H1 (cell line): Measurements from ENCODE around the gene TNFSF12. TPM values are rescaled to one million over a fixed set of nuclear protein-coding genes. Genes with fewer than 3 reads are reported as not detected.

Experiments used
- CBX5 ChIP-seq: fragments of 300-800, 300-1000 bp; sonication (generic); IDR thresholded peaks from 2 replicates; pipeline ENCODE4 v1.7.1; 2016; ENCODE audit warnings: antibody characterized with exemption, low read length, low read depth
- JUN ChIP-seq: IDR thresholded peaks from 2 replicates; pipeline ENCODE4 v1.6.1; 2011; ENCODE audit warnings: low read depth, mild to moderate bottlenecking, improper control_type of control experiment, low read length
- KDM5A ChIP-seq: fragments of 200-600 bp; IDR thresholded peaks from 2 replicates; pipeline ENCODE4 v1.7.1; 2012; ENCODE audit warnings: mild to moderate bottlenecking, low read length, inconsistent platforms, mixed read lengths
- RFX5 ChIP-seq: IDR thresholded peaks from 2 replicates; pipeline ENCODE4 v1.6.1; 2011; ENCODE audit warnings: low read depth, low read length, improper control_type of control experiment, borderline replicate concordance
- RXRA ChIP-seq: IDR thresholded peaks from 2 replicates; pipeline ENCODE4 v1.6.1; 2011; ENCODE audit warnings: low read depth, mild to moderate bottlenecking, low read length, moderate library complexity; ENCODE audit not compliant: insufficient read depth
- TAF7 ChIP-seq: optimal IDR thresholded peaks from 2 replicates; pipeline ENCODE3; 2011; ENCODE audit warnings: low read depth, mild to moderate bottlenecking, inconsistent platforms, low read length, moderate library complexity, borderline replicate concordance
- polyA plus RNA-seq, 7 experiments: library from polyadenylated mRNA; depleted of rRNA in 3 of 7; stranded (reverse) in 5 of 7; unstranded in 2 of 7; fragments of >200 nt in 5 of 7; fragments of 200-250 nt in 2 of 7; gene quantifications; 1 replicate in 5 of 7; 2 replicates in 1 of 7; 4 replicates in 1 of 7; pipeline versions ENCODE4 v1.2.1 to v1.2.3, GENCODE V29; 2011 to 2013; ENCODE audit warnings: missing spikeins in 2 of 7, mixed read lengths in 2 of 7
- total RNA-seq: library from RNA; stranded (reverse); fragmentation: NEBNext Ultra II Directional; extraction: Animal tissue kit (Norgen Biotek cat#: 25700); gene quantifications from 2 replicates; pipeline ENCODE4 v1.2.1, GENCODE V29; 2021
- TF ChIP-seq, protein P1 (sequence below): fragments of 300-600 bp; sonication (generic); IDR thresholded peaks from 2 replicates; pipeline ENCODE4 v1.7.1; 2012; ENCODE audit warnings: low read length, moderate library complexity, mild to moderate bottlenecking, inconsistent platforms; ENCODE audit not compliant: insufficient replicate concordance
- TF ChIP-seq, protein P2 (sequence below): IDR thresholded peaks from 2 replicates; pipeline ENCODE4 v1.6.1; 2011; ENCODE audit warnings: low read depth, mild to moderate bottlenecking, low read length; ENCODE audit not compliant: insufficient read depth
- TF ChIP-seq, protein P3 (sequence below): IDR thresholded peaks from 2 replicates; pipeline ENCODE4 v1.6.1; 2012; ENCODE audit warnings: inconsistent platforms

Gene TNFSF12
- total and polyA plus RNA-seq, 2 of the 8 experiments (the other 6 are each of a cell fraction or from before 2014, with no cell fraction given) = 7.2 to 9.6 TPM

DNA sequence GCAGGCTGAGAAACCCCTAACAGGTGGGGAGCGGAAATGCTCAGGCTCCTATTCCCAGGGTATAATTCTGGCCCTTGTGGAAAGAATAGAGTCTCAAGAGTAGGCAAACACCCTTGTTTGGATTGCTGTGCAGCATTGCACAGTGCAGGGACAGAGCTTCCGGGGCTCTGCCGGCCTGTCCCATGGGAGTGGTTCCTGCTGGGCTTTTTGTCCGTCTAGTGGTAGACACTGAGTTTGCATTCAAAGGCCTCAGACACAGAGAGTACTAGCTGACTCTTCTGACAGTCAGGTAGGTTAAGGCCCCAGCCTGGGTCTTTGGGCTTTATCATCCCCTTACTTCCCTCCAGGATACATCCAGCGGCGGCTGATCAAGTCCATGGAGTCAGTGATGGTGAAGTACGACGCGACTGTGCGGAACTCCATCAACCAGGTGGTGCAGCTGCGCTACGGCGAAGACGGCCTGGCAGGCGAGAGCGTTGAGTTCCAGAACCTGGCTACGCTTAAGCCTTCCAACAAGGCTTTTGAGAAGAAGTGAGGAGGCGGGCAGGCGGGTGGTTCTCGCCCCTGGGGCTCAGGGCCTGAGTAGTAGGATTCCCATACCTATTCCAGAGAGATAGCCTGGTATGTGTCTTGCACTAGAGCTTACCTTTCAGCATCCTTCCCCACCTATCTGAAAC lies 46.5 kb upstream of the TNFSF12 start (continued):
- TF ChIP-seq, protein P1, sequence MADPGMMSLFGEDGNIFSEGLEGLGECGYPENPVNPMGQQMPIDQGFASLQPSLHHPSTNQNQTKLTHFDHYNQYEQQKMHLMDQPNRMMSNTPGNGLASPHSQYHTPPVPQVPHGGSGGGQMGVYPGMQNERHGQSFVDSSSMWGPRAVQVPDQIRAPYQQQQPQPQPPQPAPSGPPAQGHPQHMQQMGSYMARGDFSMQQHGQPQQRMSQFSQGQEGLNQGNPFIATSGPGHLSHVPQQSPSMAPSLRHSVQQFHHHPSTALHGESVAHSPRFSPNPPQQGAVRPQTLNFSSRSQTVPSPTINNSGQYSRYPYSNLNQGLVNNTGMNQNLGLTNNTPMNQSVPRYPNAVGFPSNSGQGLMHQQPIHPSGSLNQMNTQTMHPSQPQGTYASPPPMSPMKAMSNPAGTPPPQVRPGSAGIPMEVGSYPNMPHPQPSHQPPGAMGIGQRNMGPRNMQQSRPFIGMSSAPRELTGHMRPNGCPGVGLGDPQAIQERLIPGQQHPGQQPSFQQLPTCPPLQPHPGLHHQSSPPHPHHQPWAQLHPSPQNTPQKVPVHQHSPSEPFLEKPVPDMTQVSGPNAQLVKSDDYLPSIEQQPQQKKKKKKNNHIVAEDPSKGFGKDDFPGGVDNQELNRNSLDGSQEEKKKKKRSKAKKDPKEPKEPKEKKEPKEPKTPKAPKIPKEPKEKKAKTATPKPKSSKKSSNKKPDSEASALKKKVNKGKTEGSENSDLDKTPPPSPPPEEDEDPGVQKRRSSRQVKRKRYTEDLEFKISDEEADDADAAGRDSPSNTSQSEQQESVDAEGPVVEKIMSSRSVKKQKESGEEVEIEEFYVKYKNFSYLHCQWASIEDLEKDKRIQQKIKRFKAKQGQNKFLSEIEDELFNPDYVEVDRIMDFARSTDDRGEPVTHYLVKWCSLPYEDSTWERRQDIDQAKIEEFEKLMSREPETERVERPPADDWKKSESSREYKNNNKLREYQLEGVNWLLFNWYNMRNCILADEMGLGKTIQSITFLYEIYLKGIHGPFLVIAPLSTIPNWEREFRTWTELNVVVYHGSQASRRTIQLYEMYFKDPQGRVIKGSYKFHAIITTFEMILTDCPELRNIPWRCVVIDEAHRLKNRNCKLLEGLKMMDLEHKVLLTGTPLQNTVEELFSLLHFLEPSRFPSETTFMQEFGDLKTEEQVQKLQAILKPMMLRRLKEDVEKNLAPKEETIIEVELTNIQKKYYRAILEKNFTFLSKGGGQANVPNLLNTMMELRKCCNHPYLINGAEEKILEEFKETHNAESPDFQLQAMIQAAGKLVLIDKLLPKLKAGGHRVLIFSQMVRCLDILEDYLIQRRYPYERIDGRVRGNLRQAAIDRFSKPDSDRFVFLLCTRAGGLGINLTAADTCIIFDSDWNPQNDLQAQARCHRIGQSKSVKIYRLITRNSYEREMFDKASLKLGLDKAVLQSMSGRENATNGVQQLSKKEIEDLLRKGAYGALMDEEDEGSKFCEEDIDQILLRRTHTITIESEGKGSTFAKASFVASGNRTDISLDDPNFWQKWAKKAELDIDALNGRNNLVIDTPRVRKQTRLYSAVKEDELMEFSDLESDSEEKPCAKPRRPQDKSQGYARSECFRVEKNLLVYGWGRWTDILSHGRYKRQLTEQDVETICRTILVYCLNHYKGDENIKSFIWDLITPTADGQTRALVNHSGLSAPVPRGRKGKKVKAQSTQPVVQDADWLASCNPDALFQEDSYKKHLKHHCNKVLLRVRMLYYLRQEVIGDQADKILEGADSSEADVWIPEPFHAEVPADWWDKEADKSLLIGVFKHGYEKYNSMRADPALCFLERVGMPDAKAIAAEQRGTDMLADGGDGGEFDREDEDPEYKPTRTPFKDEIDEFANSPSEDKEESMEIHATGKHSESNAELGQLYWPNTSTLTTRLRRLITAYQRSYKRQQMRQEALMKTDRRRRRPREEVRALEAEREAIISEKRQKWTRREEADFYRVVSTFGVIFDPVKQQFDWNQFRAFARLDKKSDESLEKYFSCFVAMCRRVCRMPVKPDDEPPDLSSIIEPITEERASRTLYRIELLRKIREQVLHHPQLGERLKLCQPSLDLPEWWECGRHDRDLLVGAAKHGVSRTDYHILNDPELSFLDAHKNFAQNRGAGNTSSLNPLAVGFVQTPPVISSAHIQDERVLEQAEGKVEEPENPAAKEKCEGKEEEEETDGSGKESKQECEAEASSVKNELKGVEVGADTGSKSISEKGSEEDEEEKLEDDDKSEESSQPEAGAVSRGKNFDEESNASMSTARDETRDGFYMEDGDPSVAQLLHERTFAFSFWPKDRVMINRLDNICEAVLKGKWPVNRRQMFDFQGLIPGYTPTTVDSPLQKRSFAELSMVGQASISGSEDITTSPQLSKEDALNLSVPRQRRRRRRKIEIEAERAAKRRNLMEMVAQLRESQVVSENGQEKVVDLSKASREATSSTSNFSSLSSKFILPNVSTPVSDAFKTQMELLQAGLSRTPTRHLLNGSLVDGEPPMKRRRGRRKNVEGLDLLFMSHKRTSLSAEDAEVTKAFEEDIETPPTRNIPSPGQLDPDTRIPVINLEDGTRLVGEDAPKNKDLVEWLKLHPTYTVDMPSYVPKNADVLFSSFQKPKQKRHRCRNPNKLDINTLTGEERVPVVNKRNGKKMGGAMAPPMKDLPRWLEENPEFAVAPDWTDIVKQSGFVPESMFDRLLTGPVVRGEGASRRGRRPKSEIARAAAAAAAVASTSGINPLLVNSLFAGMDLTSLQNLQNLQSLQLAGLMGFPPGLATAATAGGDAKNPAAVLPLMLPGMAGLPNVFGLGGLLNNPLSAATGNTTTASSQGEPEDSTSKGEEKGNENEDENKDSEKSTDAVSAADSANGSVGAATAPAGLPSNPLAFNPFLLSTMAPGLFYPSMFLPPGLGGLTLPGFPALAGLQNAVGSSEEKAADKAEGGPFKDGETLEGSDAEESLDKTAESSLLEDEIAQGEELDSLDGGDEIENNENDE = no peak
- TF ChIP-seq, protein P2, sequence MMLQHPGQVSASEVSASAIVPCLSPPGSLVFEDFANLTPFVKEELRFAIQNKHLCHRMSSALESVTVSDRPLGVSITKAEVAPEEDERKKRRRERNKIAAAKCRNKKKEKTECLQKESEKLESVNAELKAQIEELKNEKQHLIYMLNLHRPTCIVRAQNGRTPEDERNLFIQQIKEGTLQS = no peak
- TF ChIP-seq TAF7 (no peak), RXRA (no peak), CBX5 (no peak), RFX5 (no peak), KDM5A (no peak), JUN (no peak)
- TF ChIP-seq, protein P3, sequence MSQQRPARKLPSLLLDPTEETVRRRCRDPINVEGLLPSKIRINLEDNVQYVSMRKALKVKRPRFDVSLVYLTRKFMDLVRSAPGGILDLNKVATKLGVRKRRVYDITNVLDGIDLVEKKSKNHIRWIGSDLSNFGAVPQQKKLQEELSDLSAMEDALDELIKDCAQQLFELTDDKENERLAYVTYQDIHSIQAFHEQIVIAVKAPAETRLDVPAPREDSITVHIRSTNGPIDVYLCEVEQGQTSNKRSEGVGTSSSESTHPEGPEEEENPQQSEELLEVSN = no peak
